Activated CD4-positive, alpha-beta T cell treated with anti-CD3 and anti-CD28 coated beads for 48 hours (primary cell): ENCODE measurements around the gene CD99.
A peak's percentile ranks its signal among the peaks of the same experiment; 100 is the strongest.

Experiments
- DNase-seq: peaks from one replicate; pipeline ENCODE4 v3.0.0-alpha.2; 2020

Gene CD99

DNA sequence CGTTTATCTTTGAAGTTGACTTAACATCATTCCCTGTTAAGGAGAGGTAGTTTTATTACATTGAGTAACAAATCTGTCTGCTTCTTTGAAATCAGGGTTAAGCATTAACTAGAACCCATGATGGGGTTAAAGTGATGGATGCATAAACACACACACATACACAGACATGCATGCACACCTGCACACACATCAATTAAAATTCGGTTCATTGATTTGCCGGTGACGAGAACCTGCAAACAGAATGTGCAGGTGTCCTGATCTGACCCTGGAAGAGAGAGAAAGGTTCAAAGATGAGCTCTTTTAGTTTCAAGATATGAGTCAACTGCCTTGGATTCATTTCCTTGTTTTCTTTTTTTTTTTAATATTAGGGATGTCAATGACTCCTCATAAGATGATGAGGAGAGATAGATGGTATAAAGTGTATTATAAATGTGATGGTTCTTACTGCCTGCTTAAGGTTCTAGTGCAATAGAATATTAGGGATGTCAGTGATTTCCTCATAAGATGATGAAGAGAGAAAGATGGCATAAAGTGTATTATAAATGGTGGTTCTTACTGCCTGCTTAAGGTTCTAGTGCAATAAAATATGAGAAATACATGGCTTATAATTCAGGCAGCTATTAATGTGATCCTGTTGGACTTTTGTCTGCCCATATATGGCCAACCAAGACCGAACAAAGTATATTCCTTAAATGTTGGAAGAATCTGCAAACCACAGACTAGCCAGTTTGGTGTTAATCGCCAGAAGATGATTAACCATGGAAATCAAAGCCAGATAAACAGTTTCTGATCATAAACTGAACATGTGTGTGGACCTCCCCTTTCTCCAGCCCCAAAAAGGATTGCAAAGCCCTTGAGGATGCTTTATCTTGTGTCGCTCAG lies 14.1 kb upstream of the CD99 start:
- no peak for DNase-seq

GRCh38 chrX:2677764-2678163 lies 13.3 kb upstream of the CD99 start:
- DNase-seq: no peak

GRCh38 chrX:2678583-2678982 lies 12.5 kb upstream of the CD99 start:
- no peak for DNase-seq

GRCh38 chrX:2679534-2680485 lies 11.3 kb upstream of the CD99 start:
- no peak for DNase-seq

DNA sequence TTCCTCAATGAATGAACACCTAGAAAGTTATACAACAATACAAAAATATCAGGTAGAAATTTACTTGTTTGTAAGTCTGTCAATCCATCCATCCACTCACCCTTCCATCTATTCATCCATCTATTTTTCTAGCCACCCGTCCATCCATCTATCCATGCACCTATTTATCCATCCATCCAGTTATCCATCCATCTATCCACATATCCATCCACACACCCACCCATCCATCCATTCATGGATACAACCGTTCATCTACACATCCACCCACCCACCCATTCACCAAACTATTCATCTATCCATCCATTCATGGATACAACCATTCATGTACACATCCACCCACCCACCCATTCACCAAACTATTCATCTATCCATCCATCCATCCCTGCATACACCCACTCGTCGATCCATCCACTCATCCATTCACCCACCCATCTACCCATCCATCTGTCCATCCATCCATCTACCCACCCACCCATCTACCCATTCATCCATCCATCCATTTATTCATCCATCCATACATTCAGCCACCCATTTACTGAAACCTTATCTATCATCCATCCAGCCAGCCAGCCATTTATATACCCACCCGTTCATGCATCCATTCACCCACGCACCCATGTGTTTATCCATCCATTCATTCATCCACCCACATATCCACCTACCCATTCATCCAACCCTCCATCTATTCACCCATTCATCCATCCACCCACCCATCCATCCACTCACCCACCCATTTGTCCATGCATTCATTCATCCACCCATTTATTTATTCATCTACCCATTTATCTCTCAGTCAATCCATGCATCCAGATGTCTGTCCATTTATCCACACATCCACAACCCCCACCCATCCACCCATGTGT lies 10.4 kb upstream of the CD99 start:
- DNase-seq: no peak

DNA sequence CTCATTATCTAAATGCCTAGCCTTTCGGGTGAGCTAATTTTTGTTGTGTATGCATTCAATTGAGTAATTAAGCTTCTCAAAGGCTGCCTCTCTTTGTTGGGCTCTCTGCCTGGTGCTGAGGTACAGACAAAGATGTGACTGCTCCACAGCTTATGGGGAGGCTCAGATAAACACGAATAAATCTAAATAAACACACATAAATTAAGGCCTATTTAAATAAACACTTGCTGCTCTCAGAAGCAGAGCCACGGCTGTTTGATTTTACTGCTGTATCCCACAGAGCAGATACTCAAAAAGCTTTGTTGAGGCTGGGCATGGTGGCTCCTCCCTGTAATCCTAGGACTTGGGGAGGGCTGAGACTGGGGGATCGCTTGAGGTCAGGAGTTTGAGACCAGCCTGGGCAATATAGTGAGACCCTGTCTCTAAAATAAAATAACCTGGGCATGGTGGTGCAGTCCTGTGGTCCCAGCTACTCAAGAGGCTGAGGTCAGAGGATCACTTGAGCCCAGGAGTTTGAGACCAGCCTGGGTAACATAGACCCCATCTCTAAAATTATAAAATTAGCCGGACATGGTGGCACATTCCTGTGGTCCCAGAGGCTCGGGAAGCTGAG lies 8.4 kb upstream of the CD99 start:
- no peak for DNase-seq

DNA sequence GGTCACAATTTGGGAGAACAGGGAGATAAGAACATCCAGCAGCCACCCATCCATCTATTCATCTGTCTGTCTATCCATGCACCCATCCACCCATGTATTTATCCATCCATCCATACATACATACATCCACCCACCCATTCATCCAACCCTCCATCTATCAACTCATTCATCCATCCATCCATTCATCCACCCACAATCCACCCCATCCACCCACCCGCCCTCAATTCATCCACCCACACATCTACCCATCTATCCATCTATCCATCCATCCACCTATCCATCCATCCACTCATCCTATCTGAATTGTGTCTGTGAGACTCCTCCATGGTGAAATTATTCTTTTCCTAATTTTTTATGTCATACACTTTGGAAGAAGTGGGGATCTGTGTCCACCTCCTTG lies 6.8 kb upstream of the CD99 start:
- no peak for DNase-seq

DNA sequence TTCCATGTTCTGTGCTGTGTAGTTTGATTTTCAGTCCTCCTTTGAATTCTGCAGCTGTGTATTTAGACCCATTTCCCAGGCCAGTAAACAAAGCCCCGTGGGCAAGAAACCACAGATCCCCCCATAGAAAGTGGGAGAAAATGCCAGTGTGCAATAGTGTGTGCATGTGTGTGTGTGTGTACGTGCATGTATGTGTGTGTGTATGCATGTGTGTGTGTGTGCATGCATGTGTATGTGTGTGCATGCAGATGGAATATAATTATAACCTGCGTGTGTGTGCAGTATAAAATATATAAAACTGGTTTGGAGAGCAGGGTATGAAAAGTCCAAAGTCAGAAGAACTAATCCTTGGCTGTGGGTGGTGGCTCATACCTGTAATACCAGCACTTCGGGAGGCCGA lies 5.2 kb upstream of the CD99 start:
- DNase-seq: no peak

DNA sequence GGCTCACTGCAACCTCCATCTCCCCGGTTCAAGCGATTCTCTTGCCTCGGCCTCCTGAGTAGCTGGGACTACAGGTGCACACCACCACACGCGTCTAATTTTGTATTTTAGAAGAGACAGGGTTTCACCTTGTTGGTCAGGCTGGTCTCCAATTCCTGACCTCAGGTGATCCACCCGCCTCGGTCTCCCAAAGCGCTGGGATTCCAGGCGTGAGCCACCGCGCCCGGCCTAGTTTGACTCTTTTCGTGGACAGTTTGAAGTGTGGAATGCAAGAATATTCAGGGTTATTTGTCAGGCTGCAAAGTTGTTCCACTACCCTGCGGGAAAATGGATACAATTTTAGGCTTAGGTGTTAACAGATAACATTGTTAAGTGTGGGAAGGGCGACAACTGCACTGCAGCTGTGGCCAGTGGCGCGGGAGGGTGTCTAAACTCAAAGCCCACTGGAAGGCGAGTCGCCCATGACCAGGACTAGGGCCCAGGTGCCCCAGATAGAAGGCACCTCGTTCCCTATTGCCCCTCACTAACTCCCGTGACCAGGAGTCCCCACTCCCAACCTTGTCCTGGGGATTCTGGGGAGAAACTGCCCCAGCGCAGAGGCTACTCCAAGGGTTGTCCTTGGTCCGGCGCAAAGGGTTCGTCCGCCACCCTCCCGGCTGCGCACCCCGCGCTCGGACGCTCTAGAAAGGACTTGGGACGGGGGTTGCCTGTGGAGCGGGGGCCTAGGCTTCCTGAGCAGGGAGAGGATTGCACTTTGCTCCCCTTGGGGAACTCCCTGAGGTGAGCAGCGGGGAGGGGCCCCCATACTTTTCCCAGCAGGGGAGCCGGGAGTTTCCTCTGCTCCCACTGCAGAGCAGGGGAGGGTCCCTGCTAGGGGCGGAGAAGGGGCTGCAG lies 1.1 kb upstream of the CD99 start:
- no peak for DNase-seq

DNA sequence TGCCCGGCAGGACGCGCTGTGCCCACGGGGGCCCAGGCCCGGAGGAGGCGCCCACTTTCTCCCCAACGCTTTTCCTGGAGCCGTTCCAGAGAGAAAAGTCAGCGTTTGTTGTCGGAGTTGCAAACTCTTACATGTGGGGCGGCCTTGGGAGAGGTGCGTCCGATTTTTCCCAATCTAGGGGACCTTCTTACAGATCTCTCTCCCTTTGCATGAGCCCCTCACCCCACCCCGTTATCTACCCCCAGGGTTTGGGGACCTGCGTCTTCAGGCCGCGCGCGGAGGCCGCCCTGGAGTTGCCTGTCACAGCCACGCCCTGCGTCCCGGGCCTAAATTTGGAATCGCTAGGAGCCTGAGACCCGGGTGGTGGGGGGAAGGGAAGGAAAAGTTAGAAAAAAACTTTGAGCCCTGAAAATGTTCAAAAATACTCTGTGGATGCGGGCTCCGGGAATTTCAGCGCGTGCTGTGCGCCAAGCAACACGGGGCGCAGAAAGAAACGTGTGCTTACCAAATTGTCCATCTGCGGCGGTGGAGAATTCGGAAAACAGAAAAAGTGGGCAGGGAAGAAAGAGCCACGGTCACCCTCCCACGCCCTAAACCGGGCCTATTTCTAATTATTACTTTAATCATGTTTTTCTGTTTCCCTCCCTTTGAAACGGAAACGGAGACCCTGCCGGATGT lies 587 bp downstream of the CD99 start:
- peak; percentile 59 for DNase-seq

- peak; percentile 41 for DNase-seq
Measured at GRCh38 chrX:2692221-2693112, 1.4 kb downstream of the CD99 start.

- DNase-seq: no peak
Measured at GRCh38 chrX:2693113-2694002, 2.3 kb downstream of the CD99 start.

DNA sequence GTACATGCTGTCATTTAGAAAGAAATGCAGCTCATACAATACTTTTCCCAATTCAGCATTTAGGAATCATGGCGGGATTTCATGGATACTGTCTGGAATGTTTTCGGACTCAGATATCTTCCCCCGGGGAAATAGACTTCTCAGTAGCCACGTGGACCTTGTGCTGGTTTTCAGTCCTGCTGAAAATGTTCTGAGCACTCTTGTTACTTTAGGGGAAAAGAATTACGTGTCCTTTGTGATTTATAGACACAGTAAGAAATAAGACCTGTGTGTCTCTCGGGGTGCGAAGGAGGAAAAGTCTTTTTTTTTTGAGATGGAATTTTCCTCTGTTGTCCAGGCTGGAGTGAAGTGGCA lies 3.8 kb downstream of the CD99 start:
- no peak for DNase-seq

DNA sequence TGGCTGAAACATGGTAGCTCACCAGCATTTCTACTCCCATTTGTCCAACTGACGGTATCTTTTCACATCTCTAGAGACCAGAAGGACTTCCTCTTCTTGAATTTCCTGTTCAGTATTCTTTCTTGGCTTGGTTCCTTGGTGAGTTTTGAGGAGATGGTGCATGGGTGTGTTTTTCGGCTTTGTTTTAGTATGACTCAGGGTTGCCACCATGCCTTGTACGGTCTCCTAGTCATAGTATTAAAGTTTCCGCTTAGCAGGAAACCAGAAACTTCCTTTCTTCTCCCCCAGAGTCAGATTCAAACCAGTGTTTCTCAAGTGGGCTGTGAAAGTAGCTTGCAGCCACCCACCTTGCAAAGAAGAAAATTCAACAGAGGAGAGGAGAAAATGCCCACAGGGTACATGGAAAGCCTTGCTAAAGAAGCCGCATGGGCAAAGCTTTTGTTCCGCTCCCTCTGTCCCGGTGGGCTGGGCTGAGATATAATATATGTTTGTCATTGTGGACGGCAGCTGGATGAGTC lies 5.7 kb downstream of the CD99 start:
- DNase-seq: peak; percentile 64

DNA sequence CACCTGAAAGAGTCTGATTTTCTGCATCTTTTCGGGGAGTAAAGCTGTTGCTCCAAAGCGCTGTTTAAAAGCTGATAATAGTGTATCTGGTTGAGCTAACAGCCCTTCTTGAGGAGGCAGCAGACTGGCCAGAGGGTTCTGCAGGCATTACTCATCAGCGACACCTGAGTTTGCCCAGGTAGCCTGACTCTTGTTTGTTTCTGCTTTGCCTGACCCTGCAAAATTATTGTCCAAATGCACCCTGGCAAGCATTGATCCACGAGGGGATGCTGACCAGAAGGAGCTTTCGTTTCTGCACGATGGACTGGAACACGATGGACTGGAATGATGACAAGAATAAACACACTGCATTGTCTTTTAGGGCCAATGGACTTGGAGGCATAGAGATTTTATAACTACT lies 6.2 kb downstream of the CD99 start:
- no peak for DNase-seq

DNA sequence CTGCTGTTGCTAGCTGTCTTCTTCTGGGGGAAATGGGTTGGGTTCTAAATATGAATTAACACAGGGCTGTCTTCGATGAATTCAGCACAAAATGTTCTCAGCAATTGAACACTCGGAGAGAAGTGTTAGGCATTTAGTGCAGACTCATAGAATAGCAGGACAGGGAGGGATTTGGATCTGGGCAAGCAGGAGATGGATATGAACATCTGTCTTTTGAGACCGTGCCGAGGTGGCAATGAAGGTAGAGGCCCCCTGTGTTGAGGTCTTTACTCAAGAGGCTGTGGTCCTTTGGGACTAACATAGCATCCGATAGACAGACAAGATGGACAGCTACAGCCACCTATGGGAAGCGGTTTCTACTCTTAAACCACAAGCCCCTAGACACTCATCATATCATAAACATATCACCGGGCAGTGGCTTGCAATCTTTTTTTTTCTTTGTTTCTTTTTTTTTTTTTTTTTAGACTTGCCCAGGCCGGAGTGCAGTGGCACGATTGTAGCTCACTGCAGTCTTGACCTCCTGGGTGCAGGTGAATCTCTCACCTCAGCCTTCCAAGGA lies 6.7 kb downstream of the CD99 start:
- no peak for DNase-seq

- DNase-seq: no peak
Measured at GRCh38 chrX:2698604-2699003, 7.5 kb downstream of the CD99 start.

- no peak for DNase-seq
Measured at GRCh38 chrX:2699959-2700358, 8.9 kb downstream of the CD99 start.
